ENCODE measurements around the gene SYNGR2.

SYNGR2 gene

DNA sequence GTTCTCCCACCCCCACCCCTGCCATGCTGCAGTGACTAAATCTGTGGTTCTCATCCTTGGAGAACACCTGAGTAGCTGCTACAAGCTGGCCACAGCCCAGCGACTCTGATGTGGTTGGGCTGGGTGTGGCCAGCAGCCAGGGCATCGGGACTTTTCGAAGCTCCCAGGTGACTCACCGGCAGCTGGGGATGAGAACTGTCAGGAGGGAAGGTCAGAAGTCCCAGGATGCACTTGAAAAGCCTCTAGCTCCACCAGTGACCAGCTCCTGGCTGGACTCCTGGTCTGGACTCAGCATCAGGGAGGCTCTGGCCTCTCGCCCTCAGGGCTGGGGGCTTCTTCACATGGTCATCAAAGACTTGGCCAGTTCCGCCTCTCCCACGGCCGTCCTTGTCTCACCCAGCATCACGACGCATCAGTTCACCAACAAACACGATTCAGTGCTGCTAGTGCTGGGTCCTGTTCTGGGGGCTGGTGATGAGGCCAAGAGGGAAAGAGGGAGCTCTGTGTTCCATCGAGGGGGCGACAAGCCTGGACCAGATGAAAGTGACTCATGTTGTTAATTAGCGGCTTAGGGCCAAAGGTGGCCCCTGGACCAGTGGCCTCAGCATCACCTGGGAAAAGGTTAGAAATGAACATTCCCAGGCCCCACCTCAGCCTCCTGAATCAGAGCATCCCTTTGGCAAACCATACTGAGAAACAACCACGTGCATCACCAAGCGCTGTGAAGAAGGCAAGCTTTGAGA lies 26.1 kb upstream of the SYNGR2 start:
- DNase-seq (ENCODE audit: low spot score) (peak; percentile 90), FAIRE-seq (peak; percentile 84)

- FAIRE-seq (no peak), DNase-seq (ENCODE audit: low spot score) (no peak)
These were observed 24.9 kb upstream of the SYNGR2 start for GRCh38 chr17:78143214-78144146.

- DNase-seq (ENCODE audit: low spot score) (peak; percentile 44), FAIRE-seq (no peak)
These were observed 24.1 kb upstream of the SYNGR2 start for GRCh38 chr17:78144147-78144719.

DNA sequence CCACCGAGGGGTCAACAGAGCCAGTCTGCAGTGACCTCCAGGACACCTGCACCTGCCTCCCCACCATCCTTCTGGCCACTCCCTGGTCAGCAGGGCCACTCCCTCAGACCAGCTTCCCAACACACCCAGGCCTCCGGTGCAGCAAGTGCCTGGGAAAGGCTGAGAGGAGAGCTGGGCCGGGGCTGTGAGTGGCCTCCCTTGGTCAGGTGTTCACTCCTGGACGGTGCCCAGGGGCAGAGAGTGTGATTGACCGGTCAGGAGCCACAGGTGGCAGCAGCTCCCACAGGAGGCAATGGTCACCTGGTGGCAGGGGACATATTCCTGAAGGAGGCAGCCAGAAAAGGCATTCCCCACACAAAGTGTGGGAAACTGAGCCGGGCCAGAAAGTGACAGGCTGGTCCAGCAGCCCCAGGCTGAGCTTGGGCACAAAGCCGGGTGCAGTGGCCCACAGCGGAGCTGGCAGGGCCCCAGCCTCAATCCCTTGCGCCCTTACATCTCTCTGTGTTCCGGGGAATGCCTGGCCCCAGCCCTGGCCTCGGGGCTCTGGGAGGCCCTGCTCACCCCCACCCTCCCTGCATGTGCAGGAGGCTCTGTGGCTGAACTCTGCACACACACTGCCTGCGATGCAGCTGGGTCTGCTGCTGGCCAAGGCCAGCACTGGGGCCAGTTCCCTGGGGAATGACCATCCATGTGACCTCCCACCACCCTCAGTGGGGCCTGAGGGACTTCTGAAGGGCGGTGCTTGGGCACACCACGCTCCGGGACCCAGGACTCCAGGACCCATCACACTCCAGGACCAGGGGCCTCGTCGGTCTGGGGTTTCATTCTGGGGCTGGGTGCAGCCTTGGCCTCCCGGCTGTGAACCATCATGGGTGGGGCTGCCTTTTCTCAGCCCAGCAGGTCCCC lies 23.4 kb upstream of the SYNGR2 start:
- FAIRE-seq: no peak
- DNase-seq (ENCODE audit: low spot score): no peak

DNA sequence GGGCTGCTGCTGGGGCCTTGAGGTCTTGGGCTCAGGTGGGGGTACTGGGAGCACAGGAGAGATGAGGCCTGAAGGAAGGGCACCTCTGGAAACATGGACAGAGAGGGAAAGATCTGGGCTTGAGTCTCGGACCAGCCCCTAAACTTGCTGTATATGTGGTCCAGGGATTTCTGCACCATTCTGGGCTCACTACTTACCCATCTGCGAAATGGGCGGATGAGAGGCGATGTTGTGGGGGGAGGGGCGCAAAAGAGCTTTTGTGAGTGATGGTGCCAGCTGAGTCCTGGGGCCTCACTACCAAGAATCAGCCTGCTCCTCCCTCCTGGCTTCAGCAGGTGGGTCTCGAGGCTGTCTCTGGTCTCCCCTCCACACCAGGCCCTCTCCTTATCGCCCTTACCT lies 21.9 kb upstream of the SYNGR2 start:
- DNase-seq (ENCODE audit: low spot score) (no peak), FAIRE-seq (no peak)

DNA sequence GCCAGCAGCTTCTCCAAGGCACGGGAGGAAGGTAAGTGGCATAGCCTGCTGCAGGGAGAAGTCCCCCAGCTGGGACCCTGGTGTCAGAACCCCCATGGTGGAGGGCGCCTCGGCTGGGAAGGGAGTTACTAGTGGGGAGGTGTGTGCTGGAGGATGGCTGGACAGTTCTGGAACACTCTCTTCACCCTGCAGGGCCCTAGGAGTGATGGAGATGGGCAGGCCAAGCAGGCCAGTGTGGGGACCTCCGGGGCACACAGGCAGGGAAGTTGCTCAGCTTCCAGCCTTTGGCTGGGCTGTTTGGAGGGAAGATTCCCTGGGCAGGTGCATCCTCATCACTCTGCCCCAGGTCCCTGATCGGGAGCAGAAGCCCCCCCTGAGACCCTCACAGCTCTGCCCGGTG lies 21.5 kb upstream of the SYNGR2 start:
- DNase-seq (ENCODE audit: low spot score) (no peak), FAIRE-seq (no peak)

- DNase-seq (ENCODE audit: low spot score): no peak
- FAIRE-seq: no peak
These were observed 20.9 kb upstream of the SYNGR2 start for GRCh38 chr17:78147315-78147998.

- DNase-seq (ENCODE audit: low spot score): no peak
- no peak for FAIRE-seq
These were observed 19.9 kb upstream of the SYNGR2 start for GRCh38 chr17:78148286-78149016.

DNA sequence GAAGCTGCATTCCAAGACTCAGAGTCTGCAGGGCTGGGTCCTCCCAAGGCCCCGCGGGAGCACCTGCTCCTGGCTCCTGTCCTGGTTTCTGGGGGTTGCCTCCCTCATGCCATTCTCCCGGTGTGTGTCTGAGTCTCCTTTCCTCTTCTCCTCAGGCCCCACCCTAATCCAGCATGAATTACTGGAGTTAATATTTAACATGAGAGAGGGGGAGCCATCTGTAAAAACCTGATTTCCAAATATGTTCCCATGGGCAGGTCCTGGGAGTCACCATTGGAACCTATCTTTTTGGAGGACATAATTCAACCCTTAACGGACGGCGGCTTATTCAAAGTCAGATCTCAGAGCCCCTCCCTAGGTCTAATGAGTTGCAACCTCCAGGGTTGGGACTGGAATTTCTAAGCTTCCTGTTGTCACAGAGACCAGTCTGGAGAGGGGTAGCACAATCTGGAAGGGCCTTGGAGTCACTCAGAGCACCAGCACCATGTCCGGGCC lies 16.8 kb upstream of the SYNGR2 start:
- DNase-seq (ENCODE audit: low spot score) (no peak), FAIRE-seq (no peak)

GRCh38 chr17:78154903-78155811 lies 13.2 kb upstream of the SYNGR2 start:
- DNase-seq (ENCODE audit: low spot score): no peak

GRCh38 chr17:78159575-78160158 lies 8.7 kb upstream of the SYNGR2 start:
- FAIRE-seq: no peak
- DNase-seq (ENCODE audit: low spot score): no peak

More at GRCh38 chr17:78154903-78155811, 13.2 kb upstream of the SYNGR2 start:
- FAIRE-seq: no peak

DNA sequence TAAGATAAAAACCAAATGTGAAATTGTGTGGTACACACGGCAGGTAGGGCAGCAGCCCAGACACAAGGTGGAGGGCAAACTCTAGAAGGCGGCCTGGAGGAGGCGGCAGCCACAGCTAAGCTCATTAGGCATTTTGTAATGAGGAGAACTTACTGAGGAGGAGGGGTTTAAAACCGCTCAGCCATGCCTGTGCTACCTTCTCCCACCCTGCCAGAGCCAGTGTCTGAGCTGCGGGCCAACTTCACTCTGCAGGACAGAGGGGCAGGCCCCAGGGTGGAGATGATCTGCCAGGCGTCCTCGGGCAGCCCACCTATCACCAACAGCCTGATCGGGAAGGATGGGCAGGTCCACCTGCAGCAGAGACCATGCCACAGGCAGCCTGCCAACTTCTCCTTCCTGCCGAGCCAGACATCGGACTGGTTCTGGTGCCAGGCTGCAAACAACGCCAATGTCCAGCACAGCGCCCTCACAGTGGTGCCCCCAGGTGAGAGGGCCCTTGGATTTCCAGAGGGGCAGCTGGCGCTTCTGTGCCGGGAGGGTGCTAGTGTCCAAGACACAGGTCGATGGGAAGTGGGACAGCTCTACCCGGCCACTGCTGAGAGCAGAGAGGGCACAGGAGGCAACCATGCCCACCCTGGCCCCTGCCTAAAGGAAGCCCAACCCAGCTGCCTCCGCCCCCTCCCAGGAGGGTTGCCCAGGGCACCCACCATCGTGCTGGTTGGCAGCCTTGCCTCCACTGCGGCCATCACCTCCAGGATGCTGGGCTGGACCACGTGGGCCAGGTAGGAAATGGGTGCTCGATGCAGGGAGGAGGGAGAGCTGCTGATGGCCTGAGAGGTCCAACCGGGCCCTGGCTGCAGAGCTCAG lies 4.3 kb upstream of the SYNGR2 start:
- FAIRE-seq (no peak), DNase-seq (ENCODE audit: low spot score) (no peak)

GRCh38 chr17:78164748-78165607 lies 3.4 kb upstream of the SYNGR2 start:
- no peak for DNase-seq (ENCODE audit: low spot score)
- FAIRE-seq: no peak

DNA sequence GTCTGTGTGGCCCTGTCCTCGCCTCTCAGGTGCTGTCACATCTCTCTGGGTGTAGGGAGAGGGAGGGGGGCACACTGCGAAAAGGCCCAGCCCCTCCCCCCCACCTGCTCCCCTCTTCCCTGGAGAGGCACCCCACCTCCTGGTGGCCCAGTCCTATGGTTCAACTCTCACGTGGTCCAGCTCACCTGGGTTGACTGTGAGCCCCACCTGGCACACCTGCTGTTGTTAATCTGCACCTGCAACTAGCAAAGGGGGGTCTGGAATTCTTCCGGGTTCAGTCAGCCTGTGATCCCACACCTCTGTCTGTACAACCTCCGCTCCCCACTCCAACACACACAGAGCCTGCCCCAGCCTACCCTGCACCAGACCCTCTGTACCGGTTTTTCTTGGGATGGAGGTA lies 2.0 kb upstream of the SYNGR2 start:
- DNase-seq (ENCODE audit: low spot score) (no peak), FAIRE-seq (no peak)

GRCh38 chr17:78168903-78169793 lies 767 bp downstream of the SYNGR2 start:
- FAIRE-seq (no peak), DNase-seq (ENCODE audit: low spot score) (peak; percentile 51)

Measured in RCC 7860 (cell line).